GM21737 (cell line): ENCODE measurements around the gene HBEGF.
A peak's percentile ranks its signal among the peaks of the same experiment; 100 is the strongest.

Experiments used
- ATAC-seq: cut with Tn5 transposase; IDR thresholded peaks from one replicate; pipeline ENCODE4 v1.9.1; 2021; ENCODE audit warnings: mild to moderate bottlenecking, moderate library complexity; ENCODE audit not compliant: unreplicated experiment

The HBEGF gene

GRCh38 chr5:140305471-140305870 lies 40.9 kb downstream of the HBEGF start:
- no peak for ATAC-seq

GRCh38 chr5:140303966-140304365 lies 42.4 kb downstream of the HBEGF start:
- no peak for ATAC-seq

DNA sequence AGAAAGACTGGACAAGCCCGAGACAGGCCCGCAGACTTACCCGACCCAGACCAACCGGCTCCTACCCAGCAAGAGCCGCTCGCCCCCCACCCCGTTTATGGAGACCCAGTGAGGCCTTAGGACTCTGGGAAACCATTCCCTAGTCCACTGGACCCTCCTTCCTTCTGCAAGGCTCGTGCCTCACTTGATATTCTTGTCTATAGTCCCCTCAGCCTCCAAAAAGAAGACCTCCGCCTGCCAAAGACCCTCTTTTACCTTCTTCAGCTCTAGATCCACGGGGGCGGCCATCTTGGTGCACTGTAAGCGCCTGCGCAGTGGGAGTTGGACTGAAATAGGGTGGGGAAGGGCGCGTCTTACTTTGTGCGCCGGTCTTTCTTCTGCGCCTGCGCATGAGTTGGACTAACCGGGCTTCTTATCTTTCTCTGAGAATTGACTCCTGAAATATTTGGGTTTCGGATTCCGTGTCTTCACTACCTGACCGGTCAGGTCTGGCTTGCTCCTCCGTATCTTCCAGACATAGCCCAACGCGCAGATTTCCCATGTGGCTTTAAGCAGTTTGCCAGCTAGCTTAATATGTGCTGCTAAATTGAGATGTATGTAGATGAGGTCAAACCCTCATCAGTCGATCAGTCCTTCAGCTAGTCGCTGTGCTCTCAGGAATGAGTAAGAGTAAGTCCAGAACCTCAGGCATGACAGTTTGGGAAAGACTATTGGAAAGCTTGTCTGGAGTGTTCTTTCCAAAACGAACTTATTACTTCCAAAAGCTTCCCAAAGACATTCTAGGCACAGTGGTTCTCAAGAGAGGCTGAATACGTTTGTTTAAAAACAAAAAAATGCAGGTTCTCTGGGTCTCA lies 43.4 kb downstream of the HBEGF start, which contains the start of gene PFDN1:
PFDN1 (minus strand) TSS at position 316 of the 854 bp plus-strand sequence; CDS start at position 288, 28 bp downstream.
- ATAC-seq: peak; percentile 91

- ATAC-seq: no peak
Observed at GRCh38 chr5:140301136-140301535, 45.3 kb downstream of the HBEGF start.

DNA sequence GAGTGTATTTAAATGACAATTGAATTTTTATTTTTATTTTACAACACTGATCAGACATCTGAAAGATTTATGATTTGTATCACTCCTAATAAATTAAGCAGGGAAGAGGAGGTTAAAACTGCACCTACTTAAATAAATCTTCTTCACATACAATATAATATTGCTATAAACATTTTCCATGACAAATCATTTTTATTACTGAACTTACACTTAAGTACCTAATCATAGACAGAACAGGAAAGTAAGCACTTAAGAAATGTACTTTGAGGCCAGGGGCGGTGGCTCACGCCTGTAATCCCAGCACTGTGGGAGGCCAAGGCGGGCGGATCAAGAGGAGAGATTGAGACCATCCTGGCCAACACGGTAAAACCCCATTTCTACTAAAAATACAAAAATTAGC lies 47.3 kb downstream of the HBEGF start:
- ATAC-seq: no peak

- no peak for ATAC-seq
Observed at GRCh38 chr5:140298183-140298601, 48.2 kb downstream of the HBEGF start.

DNA sequence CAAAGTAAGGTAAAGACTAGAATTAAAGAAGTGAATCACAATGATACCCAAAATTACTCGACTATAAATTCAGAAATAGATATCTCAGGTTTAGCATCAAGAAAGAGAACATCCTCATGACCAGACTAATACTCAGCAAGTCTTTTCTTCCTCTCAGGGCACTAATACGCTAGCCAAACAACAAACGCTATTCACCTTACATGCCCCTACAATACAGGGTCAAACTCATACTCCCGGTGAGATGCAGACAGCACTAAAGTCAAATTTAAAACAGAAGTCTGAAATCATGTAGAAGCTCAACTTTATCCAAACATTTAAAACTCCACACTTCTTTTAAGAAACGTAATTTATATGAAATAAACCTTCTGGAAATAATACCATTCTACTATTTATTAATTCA lies 49.1 kb downstream of the HBEGF start:
- ATAC-seq: no peak

GRCh38 chr5:140296289-140296688 lies 50.1 kb downstream of the HBEGF start:
- ATAC-seq: no peak

DNA sequence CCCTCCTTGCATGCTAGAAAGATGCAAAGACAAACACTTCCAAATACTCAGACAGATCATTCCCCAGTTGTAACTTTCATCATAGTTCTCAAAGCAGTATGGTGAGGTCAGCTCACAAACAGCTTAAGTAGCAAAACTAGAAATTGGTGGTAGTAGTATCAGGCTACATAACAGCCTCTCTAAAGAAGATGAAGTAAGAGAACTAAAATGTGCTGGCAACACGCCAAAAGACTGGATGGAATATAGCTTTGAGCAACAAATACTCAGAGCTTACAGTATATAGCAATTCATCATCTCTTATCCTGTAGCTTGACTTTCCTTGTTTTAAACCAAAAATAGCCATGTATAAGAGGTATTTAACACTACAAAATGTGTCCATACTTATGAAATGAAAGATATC lies 51.0 kb downstream of the HBEGF start:
- no peak for ATAC-seq

DNA sequence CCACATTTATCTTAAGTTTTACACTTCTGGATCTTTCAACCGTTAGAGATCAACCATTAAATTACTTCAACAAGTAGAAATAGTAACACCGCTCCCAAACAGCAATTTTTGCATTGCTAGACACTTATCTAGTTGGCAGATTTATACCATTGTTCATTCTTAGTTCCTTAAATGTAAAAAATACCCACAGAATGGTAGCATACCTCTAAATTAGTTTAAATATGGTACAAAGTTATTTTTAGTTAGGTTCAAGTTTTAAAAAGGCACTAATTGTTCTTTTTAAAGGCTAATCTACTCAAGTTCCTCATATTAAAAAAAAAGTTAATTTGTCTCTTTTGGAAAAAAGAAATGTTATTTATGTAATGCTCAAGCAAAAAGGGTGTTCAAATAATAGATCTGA lies 51.6 kb downstream of the HBEGF start:
- no peak for ATAC-seq

- ATAC-seq: no peak
Observed at GRCh38 chr5:140293849-140294100, 52.6 kb downstream of the HBEGF start.

DNA sequence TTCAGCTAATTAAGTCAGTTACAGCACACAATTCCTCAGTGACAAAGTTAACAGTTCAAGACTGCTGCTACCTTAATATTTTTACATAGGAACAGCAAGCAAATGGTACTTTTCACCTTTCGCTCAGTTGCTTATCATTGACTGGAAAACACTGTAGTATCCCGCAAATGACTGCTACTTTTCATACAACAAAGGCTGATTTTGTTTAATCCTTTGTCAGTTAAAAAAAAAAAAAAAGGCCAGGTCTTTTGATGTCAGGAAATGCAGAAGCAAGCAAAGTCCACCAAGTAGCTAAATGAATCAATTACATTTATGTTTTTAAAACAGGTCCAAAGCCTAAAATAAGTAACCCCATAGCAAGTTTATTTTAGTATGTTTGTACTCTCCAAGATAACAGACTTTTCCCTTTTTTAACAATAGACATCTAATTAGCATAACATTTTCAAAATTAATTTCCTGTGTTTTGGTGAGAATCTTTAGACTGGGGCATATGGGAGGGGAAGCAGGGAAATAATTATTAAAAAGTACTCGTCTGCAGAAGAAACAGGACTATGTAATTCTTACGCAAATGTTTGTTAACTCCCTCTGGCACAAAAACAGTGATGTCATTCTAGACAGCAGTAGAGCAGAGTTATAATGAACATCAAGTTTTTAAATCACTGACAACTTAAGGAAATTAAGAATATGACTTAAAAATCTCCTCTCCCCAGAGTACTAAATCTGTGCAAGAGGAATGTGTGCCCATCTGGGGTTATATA lies 53.1 kb downstream of the HBEGF start:
- no peak for ATAC-seq

DNA sequence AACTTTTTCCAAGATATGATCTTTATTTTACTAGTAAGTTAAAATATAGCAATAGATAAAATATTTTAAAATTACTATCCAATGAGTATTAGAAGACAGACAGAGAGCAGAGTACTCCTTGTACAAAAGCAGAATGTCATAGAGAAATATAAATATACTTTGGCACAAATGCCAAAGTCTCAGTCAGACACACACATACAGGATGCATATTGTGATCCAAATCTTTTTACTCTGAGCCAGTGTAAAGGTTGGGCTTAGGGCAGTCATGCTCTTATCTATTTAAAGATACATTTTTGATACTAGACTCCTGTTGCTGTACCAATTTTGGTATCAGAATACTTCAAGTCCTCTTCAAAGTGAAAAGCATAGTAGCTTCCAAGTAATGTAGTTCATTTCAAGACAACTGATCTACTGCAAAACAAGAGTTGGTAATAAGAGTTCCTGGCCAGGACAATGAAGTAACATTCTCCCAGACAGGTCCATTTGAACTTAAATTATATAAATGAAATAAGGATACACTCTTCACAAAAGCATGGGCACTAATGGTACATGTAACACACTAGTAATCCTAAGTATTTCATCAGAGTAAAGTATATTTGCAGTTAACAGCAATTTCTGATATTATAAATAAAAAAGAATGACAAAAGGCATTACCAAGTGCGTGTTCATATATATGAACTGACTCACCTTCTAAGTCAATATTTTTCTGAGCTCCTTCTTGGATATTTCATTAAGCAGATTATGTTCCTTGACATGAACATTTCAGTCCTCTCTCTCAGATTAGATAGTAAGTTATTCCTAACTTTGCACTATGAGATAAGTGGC lies 54.0 kb downstream of the HBEGF start:
- ATAC-seq: no peak

DNA sequence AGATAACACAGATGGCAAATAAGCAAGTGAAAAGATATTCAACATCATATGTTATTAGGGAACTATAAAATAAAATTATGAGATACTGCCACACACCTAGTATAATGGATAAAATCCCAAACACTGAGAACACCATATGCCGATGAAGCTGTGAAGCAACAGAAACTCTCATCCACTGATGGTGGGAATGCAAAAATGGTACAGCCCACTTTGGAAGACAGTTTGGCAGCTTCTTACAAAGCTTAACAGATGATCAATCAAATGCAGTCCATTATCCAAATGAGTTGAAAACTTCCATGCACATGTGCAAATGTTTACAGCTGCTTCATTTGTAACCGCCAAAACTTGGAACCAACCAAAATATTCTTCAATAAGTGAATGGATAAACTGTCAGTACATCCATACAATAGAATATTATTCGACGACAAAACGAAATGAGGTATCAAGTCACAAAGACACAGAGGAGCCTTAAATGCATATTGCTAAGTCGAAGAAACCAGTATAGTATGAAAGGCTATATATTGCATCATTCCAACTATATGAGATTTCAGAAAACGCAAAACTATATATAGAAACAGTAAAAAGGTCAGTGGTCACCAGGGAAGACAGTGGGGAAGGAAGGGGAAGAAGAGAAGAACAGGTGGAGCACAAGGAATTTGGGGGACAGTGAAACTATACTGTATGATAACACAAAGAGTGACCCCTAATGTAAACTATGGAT lies 58.4 kb downstream of the HBEGF start:
- no peak for ATAC-seq

GRCh38 chr5:140286424-140286823 lies 60.0 kb downstream of the HBEGF start:
- no peak for ATAC-seq

- no peak for ATAC-seq
Observed at GRCh38 chr5:140284013-140284412, 62.4 kb downstream of the HBEGF start.
